Mesenchymal stem cell (in vitro differentiated cells and primary cell): ENCODE measurements around the gene ADAMTSL1.

Source experiments
- DNase-seq: peaks from one replicate; pipeline ENCODE4 v3.0.0-alpha.2; 2013
- H2AFZ ChIP-seq: one replicate; pipeline ENCODE4 v1.6.1; 2013; ENCODE audit warnings: low read depth, mild to moderate bottlenecking, control low read depth, inconsistent platforms, low read length, moderate library complexity
- H2AK5ac ChIP-seq: 2 replicates; pipeline ENCODE4 v1.6.1; 2013; ENCODE audit warnings: low read length, moderate library complexity, mild to moderate bottlenecking, inconsistent platforms; ENCODE audit not compliant: severe bottlenecking
- H2BK120ac ChIP-seq: one replicate; pipeline ENCODE4 v1.6.1; 2013; ENCODE audit warnings: low read depth, mild to moderate bottlenecking, inconsistent platforms, low read length, moderate library complexity
- H2BK12ac ChIP-seq, 2 experiments: one replicate each; pipeline ENCODE4 v1.6.1; 2013; ENCODE audit warnings: inconsistent platforms in 2 of 2, low read length in 2 of 2, mild to moderate bottlenecking in 2 of 2, moderate library complexity in 2 of 2, control low read depth in 1 of 2
- H2BK15ac ChIP-seq: one replicate; pipeline ENCODE4 v1.6.1; 2013; ENCODE audit warnings: mild to moderate bottlenecking, low read depth, inconsistent platforms; ENCODE audit not compliant: poor library complexity, severe bottlenecking
- H2BK5ac ChIP-seq: 2 replicates; pipeline ENCODE4 v1.6.1; 2013; ENCODE audit warnings: low read depth, mild to moderate bottlenecking, low read length, control low read depth, inconsistent platforms; ENCODE audit not compliant: poor library complexity, severe bottlenecking
- H3K14ac ChIP-seq, 2 experiments: one replicate each; pipeline ENCODE4 v1.6.1; 2013; ENCODE audit warnings: inconsistent platforms in 2 of 2, low read length in 2 of 2, control low read depth in 1 of 2, mild to moderate bottlenecking in 1 of 2, moderate library complexity in 1 of 2
- H3K18ac ChIP-seq, 2 experiments: one replicate each; pipeline ENCODE4 v1.6.1; 2013; ENCODE audit warnings: inconsistent platforms in 2 of 2, low read length in 2 of 2, control low read depth in 1 of 2, low read depth in 1 of 2, mild to moderate bottlenecking in 1 of 2
- H3K23ac ChIP-seq, 2 experiments: one replicate each; pipeline ENCODE4 v1.6.1; 2013; ENCODE audit warnings: inconsistent platforms in 2 of 2, low read length in 2 of 2, mild to moderate bottlenecking in 2 of 2, moderate library complexity in 2 of 2, control low read depth in 1 of 2
- H3K27ac ChIP-seq: 2 replicates; pipeline ENCODE4 v1.5.1; 2013; ENCODE audit warnings: mild to moderate bottlenecking, moderate library complexity, low read length, control low read depth, inconsistent platforms; ENCODE audit not compliant: poor library complexity, severe bottlenecking
- H3K27me3 ChIP-seq, 2 experiments: 2 replicates each; pipeline versions ENCODE4 v1.6.1 to v1.7.0; 2013; ENCODE audit warnings: low read length in 2 of 2, mild to moderate bottlenecking in 2 of 2, moderate library complexity in 2 of 2, control low read depth in 1 of 2, inconsistent platforms in 1 of 2; ENCODE audit not compliant: control insufficient read depth in 1 of 2, insufficient read depth in 1 of 2
- H3K36me3 ChIP-seq, 2 experiments: 2 replicates each; pipeline versions ENCODE4 v1.6.1 to v1.7.0; 2013; ENCODE audit warnings: low read length in 2 of 2, control low read depth in 1 of 2, inconsistent platforms in 1 of 2, low read depth in 1 of 2, mild to moderate bottlenecking in 1 of 2; ENCODE audit not compliant: insufficient read depth in 2 of 2, control insufficient read depth in 1 of 2
- H3K4ac ChIP-seq, 2 experiments: one replicate each; pipeline ENCODE4 v1.6.1; 2013; ENCODE audit warnings: inconsistent platforms in 2 of 2, low read length in 2 of 2, mild to moderate bottlenecking in 2 of 2, moderate library complexity in 2 of 2, control low read depth in 1 of 2, low read depth in 1 of 2
- H3K4me1 ChIP-seq: 2 replicates; pipeline ENCODE4 v1.6.1; 2013; ENCODE audit warnings: low read depth, low read length, control low read depth; ENCODE audit not compliant: control insufficient read depth, insufficient read depth
- H3K4me2 ChIP-seq: 2 replicates; pipeline ENCODE4 v1.6.1; 2013; ENCODE audit warnings: low read length, mild to moderate bottlenecking, inconsistent platforms; ENCODE audit not compliant: poor library complexity, severe bottlenecking
- H3K4me3 ChIP-seq, 2 experiments: 2 replicates each; pipeline versions ENCODE4 v1.5.1 to v1.7.0; 2013; ENCODE audit warnings: low read length in 2 of 2, mild to moderate bottlenecking in 2 of 2, control low read depth in 1 of 2, low read depth in 1 of 2; ENCODE audit not compliant: insufficient read depth in 1 of 2
- H3K79me1 ChIP-seq: replicated peaks from 2 replicates; pipeline ENCODE4 v1.6.1; 2013; ENCODE audit warnings: mild to moderate bottlenecking, control low read depth, low read length, inconsistent platforms; ENCODE audit not compliant: poor library complexity, severe bottlenecking
- H3K9ac ChIP-seq: 2 replicates; pipeline ENCODE4 v1.7.0; 2013; ENCODE audit warnings: mild to moderate bottlenecking, low read length, moderate library complexity
- H3K9me3 ChIP-seq: 2 replicates; pipeline ENCODE4 v1.7.0; 2013; ENCODE audit warnings: mild to moderate bottlenecking, low read length; ENCODE audit not compliant: control insufficient read depth
- H4K8ac ChIP-seq: one replicate; pipeline ENCODE4 v1.6.1; 2013; ENCODE audit warnings: inconsistent platforms, mild to moderate bottlenecking, low read length, moderate library complexity
- H4K91ac ChIP-seq: one replicate; pipeline ENCODE4 v1.6.1; 2013; ENCODE audit warnings: mild to moderate bottlenecking, low read length, inconsistent platforms
- WGBS: methylation state at CpG from one replicate; pipeline ENCODE4 v1.1.7; 2013; ENCODE audit warnings: mixed read lengths; 5-methylcytosine and 5-hydroxymethylcytosine counted together

Gene ADAMTSL1

DNA sequence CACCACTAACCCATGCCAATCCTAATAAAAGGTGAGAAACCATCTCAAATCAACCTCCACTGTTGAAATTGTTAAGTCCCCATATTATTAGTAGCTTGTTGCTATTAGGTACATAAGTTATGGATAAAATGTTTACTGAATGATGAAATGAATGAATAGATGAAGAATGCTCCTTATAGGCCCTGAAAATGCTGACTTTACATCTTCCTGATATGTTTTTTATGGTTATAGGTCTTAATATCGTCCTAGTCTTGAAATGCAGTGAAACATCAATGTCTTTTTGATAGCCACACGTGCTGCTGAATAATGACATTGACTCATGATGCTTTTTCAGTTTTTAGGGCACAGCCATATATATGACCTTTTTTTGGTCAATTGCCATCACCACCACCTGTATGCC is 281.3 kb downstream of the ADAMTSL1 start:
- no peak overlapping the region for H2BK15ac ChIP-seq
- no peak overlapping the region for H3K9ac ChIP-seq
- 90% methylated on average over 2 of the region's 2 CpGs for WGBS
- H3K18ac ChIP-seq, result no peak overlapping the region
- H3K4me1 ChIP-seq, result no peaks in the 10 kb centered on the region
- H3K36me3 ChIP-seq, result peaks cover 0 to 94% of the 10 kb centered on the region in 2 experiments
- H3K79me1 ChIP-seq, result no peaks in the 10 kb centered on the region
- no peak overlapping the region for H3K4ac ChIP-seq
- no peak overlapping the region for H3K14ac ChIP-seq
- no peak for DNase-seq
- no peak overlapping the region for H2BK12ac ChIP-seq
- H4K91ac ChIP-seq, result no peak overlapping the region
- no peaks in the 10 kb centered on the region for H3K27me3 ChIP-seq
- no peaks in the 10 kb centered on the region for H3K9me3 ChIP-seq
- H2BK5ac ChIP-seq, result no peak overlapping the region
- H4K8ac ChIP-seq, result no peak overlapping the region
- no peak overlapping the region for H2AK5ac ChIP-seq
- H3K27ac ChIP-seq, result no peak overlapping the region
- no peak overlapping the region for H2AFZ ChIP-seq
- H3K23ac ChIP-seq, result no peak overlapping the region
- H3K4me2 ChIP-seq, result no peak overlapping the region
- H2BK120ac ChIP-seq, result no peak overlapping the region
- no peak overlapping the region for H3K4me3 ChIP-seq

DNA sequence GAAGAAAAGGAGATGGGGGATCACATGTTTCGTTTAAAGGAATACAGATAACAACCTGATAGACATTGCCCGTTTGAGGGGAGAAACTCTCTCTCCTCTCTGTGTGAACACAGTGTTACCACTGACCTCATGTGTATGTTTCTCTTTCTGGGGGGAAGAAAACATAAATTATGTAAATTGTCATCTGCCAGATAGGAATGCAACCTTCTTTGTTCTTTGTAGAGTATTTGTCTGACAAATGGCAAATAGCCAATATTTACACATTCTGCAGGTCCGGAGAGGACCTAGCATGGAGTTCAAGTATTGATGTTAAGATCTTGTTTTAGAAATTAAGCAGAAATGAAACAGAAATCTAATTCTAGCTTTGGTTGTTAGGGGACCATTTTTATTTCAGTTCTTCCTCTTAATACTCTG is 282.8 kb downstream of the ADAMTSL1 start:
- DNase-seq, result no peak
- no peak overlapping the region for H2BK5ac ChIP-seq
- H4K91ac ChIP-seq, result no peak overlapping the region
- H3K4me2 ChIP-seq, result no peak overlapping the region
- 100% methylated on average over 1 of the region's 3 CpGs for WGBS
- peak overlapping the region in 1 of 2 experiments; percentile 49 for H3K4ac ChIP-seq
- H3K4me3 ChIP-seq, result no peak overlapping the region
- no peak overlapping the region for H3K14ac ChIP-seq
- H4K8ac ChIP-seq, result no peak overlapping the region
- no peaks in the 10 kb centered on the region for H3K4me1 ChIP-seq
- no peak overlapping the region for H3K18ac ChIP-seq
- H3K9ac ChIP-seq, result no peak overlapping the region
- no peak overlapping the region for H2BK12ac ChIP-seq
- peaks cover 0 to 95% of the 10 kb centered on the region in 2 experiments for H3K36me3 ChIP-seq
- H3K27me3 ChIP-seq, result no peaks in the 10 kb centered on the region
- H3K9me3 ChIP-seq, result no peaks in the 10 kb centered on the region
- no peak overlapping the region for H2AFZ ChIP-seq
- no peak overlapping the region for H2AK5ac ChIP-seq
- H3K79me1 ChIP-seq, result no peaks in the 10 kb centered on the region
- H2BK15ac ChIP-seq, result no peak overlapping the region
- no peak overlapping the region for H2BK120ac ChIP-seq
- no peak overlapping the region for H3K27ac ChIP-seq
- no peak overlapping the region for H3K23ac ChIP-seq

DNA sequence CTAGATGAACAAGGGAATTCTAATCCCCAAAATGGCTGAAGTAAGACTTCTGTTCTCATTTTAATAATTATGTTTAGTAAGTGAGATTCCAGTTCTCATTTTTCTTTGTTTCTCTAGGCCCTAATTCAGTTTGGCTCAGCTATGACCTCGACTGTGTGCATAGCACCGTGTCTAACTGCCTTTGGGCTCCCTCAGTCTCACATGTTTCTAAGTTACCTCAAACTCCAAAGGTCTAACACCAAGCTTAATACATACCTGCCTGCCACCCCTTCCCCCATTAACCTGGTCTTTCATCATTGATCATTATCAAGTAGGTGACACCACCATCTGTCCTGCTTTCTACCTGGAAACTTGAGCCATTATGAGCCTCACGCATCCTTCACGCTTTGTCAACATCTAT is 285.9 kb downstream of the ADAMTSL1 start:
- Histone ChIP-seq H3K18ac (peak overlapping the region; percentile 37 to 78), H3K4me1 (no peaks in the 10 kb centered on the region), H3K27ac (no peak overlapping the region), H4K8ac (no peak overlapping the region), H2AFZ (no peak overlapping the region), H2AK5ac (no peak overlapping the region), H3K4me3 (no peak overlapping the region), H3K36me3 (peaks cover 0 to 97% of the 10 kb centered on the region in 2 experiments), H3K4me2 (no peak overlapping the region), H3K9me3 (no peaks in the 10 kb centered on the region), H2BK15ac (no peak overlapping the region), H3K23ac (no peak overlapping the region), H3K79me1 (no peaks in the 10 kb centered on the region), H3K9ac (no peak overlapping the region), H2BK12ac (peak overlapping the region in 1 of 2 experiments; percentile 79), H3K27me3 (no peaks in the 10 kb centered on the region), H3K14ac (peak overlapping the region in 1 of 2 experiments; percentile 63), H3K4ac (peak overlapping the region; percentile 53 to 71), H4K91ac (no peak overlapping the region), H2BK5ac (no peak overlapping the region), H2BK120ac (peak overlapping the region; percentile 8)
- DNase-seq, result no peak
- WGBS, result 85% methylated on average over 4 of the region's 4 CpGs

DNA sequence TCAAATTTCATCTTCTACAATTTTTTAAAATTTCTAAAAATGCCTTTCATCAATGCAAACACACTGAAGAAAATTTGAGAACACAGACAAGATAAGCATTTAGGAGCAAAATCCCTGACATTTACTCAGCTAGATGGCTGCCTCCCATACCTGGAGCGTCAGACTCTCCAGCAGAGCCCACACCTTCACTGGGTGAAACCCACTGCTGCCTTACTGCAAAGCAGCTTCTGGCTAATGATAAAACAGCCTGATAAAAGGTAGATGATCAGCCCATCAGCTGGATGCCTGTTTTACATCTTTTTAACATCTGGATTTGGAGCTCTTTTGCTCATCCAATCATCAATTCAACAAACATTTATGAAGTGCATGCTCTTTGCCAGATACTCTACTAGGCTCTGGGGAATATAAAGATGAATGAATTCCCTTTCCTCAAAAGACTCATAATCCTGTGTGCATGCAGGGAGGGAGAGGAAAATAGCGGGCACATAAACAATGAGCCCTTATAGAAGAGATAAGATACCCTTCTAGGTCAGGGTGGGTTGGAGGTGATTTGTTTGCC is 287.9 kb downstream of the ADAMTSL1 start:
- Histone ChIP-seq H3K4ac (no peak overlapping the region), H3K27me3 (no peaks in the 10 kb centered on the region), H3K18ac (no peak overlapping the region), H3K79me1 (no peaks in the 10 kb centered on the region), H3K36me3 (peaks cover 0 to 100% of the 10 kb centered on the region in 2 experiments), H4K8ac (no peak overlapping the region), H3K9me3 (no peaks in the 10 kb centered on the region), H2BK12ac (no peak overlapping the region), H3K9ac (no peak overlapping the region), H3K4me2 (no peak overlapping the region), H2BK5ac (no peak overlapping the region), H3K27ac (no peak overlapping the region), H4K91ac (no peak overlapping the region), H3K4me3 (no peak overlapping the region), H3K14ac (no peak overlapping the region), H3K4me1 (no peaks in the 10 kb centered on the region), H2BK15ac (peak overlapping the region; percentile 26), H2BK120ac (no peak overlapping the region), H2AK5ac (no peak overlapping the region), H2AFZ (no peak overlapping the region), H3K23ac (no peak overlapping the region)
- DNase-seq, result no peak
- WGBS, result 63% methylated on average over 2 of the region's 2 CpGs
